CD4-positive, alpha-beta T cell treated with Interleukin-6 at 100 ng/mL for 8 hours (primary cell): Measurements from ENCODE around the gene POGLUT3.

Source experiments
- DNase-seq: peaks from one replicate; pipeline ENCODE4 v3.0.0-alpha.2; 2020; ENCODE audit warnings: mixed read lengths, low spot score

POGLUT3 gene

GRCh38 chr11:108500721-108501120 is 2.5 kb upstream of the POGLUT3 start:
- no peak for DNase-seq

GRCh38 chr11:108500169-108500568 is 2.0 kb upstream of the POGLUT3 start:
- no peak for DNase-seq

- no peak for DNase-seq
Observed at GRCh38 chr11:108498816-108499408, 728 bp upstream of the POGLUT3 start.

DNA sequence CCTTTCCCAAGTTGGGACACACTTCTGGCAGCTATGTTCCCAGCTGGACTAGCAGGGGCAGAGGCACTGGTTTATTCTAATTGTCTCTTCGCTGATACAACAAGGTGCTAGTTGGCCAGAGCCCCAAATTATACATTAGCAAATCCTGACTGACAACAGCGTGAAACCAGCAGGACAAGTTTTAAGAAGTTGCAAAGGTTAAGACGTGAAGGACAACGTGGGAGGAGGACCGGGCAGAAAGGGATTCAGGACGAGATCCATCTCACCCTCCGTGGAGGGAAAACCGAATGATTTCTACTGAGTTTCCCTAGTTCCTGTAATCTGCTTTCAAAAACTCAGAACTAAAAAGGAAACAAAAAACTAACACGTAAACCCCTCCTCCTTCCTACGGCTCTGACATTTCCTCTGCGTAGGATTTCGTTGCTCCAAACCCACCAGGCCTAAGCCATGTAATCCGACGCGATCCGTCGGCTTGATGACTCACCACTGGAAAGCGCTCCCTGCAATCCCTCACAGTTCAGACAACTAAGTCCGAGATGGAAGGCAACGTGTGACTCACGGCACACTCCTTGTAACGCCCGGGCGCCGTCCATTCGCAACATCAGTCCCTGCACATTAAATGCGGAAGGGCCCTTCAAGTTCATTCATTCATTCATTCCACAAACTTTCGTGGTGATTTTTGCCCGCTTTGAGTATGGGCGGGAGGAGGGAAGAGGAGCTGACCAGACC is 703 bp downstream of the POGLUT3 start:
- DNase-seq, result peak; percentile 56

DNA sequence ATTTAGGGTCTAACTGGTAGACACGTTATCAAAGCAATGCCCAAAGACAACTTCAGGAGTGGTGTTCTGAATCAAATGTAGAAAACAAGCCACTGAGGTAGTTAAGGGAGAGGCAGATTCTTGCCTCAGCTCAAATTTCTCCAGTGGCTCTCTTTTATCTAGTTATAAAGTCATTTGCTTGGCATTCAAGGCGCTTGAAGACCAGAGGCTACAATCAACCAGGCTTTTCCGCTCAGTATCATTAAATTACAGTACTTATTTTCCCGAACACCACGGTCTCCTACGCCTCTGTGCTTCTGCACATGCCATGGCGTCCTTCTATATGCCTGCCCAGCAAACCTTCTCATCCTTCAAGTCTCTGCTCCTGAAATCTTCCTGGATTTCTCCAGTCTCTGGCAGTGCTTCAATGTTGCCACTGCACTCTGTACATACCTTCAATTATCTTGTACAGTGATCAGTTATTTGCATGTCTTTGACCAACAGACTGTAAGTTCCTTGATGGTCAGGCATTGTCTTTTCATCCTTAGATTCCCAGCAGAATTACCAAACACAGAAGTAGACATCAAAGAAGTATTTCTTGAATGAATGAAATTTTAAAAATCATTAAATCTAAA is 1.4 kb downstream of the POGLUT3 start:
- no peak for DNase-seq

GRCh38 chr11:108495326-108495725 is 2.9 kb downstream of the POGLUT3 start:
- DNase-seq, result no peak

GRCh38 chr11:108494182-108494581 is 4.0 kb downstream of the POGLUT3 start:
- no peak for DNase-seq

DNA sequence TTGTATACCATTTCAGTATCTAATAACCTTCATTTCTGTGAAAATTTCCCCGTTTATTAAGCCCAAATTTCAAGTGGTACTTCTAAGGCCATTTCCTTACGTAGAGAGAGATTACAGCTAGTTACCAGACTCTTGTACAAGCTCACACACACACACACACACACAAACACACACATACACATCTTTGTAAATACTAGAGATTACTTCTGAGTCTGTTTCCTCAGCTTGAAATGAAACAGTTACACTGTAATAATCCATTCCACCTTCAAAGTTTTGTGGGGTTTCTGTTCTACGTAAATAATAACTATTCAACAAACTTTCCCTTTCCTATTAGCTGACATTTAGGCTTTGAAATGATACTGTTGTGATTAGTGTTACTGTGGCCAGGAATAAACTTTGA is 6.2 kb downstream of the POGLUT3 start:
- DNase-seq, result no peak

DNA sequence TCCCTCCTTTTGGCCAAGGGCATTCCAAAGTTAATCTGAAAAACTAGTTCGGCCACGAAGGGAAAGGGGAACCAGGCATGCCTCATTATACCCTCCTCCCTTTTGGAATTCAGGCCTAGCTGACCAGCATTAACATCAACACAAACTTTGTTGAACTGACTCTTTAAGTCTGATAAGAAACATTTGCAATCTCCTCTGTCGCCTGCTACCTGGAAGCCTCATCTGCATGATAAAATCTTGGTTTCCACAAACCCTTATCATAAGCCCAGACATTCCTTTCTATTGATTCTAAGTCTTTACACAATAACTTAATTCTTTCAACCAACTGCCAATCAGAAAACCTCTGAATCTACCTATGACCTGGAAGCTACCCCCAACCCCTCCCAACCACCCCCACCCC is 11.4 kb downstream of the POGLUT3 start:
- DNase-seq, result no peak

- no peak for DNase-seq
Observed at GRCh38 chr11:108486331-108486730, 11.9 kb downstream of the POGLUT3 start.

DNA sequence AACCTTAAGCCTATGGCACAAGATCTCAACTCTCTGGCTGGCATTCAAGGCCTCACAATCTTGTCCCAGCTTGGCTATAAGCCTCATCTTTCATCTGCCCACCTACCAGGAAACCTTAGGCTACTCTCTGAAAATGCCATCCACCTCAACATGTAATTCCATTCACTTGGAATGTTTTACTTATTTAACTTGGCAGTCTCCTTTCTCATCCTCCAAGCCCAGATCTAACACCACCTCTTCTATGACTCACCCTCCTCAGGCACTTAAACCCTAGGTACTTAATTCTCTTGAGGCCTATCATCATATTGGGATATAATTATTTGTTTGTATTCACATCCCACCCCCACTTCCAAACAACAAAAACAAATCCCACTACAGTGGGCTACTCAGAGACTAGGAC is 15.0 kb downstream of the POGLUT3 start:
- DNase-seq, result no peak

DNA sequence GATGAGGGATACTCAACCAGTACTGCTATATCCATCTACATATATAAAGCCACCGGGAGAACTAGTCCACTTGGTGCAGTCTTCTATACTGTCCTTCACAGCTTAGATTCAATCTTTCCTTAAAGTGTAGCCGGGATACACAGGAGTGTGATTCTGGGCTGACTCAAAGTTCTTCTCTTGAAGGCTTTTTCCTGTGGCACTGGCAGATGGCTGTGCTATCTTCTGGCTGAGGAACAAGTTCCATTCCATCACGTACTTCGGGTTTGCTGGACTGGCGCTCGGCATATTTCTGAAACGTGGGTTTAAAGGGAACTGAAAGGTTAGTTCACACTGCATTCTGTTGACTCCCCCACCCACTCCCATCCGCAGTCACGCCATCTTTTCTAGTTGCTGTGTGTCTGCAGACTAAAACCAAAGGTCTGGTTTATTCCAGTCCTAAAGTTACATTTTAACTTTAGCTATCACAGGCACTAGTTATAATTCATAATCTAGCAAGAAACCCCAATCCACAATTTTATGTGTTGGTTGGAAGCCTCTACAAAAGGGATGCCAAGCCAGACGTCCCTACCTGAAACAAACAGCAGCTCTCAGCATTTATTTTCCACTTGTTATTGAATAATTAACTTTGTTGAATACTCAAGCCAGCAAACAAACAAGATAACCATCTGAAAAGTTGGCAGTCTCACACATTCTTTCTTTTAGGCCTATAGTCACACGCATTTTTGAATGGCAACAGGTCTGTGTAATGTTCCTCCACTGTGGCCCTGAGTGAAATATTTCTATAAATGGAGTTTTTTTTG is 23.3 kb downstream of the POGLUT3 start:
- no peak for DNase-seq

GRCh38 chr11:108472681-108473080 is 25.5 kb downstream of the POGLUT3 start:
- no peak for DNase-seq

- DNase-seq, result no peak
Observed at GRCh38 chr11:108468478-108468864, 29.7 kb downstream of the POGLUT3 start.

GRCh38 chr11:108467091-108467823 is 30.9 kb downstream of the POGLUT3 start, which contains the start of gene C11orf65:
TSS of gene C11orf65 (minus strand) at chr11:108467529. CDS start at chr11:108461559, 5,970 bp downstream.
- peak; percentile 95 for DNase-seq

DNA sequence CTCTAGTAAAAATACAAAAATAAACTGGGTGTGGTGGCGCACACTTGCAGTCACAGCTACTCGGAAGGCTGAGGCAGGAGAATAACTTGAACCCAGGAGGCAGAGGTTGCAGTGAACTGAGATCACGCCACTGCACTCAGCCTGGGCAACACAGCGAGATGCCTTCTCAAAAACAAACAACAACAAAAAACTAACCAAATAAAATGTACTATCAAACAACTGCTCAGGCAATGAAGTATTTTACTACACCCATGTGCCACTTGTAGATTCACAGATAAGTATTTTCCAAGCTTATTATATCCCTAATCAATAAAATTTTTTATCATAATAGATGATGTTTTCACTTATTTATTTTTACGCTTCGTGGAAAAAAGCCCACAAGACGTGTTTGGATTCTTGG is 31.8 kb downstream of the POGLUT3 start:
- DNase-seq, result no peak

GRCh38 chr11:108453207-108453835 is 44.9 kb downstream of the POGLUT3 start:
- no peak for DNase-seq
